SU-DHL-6 (cell line): ENCODE results near the gene CDC42EP5.
A peak's percentile ranks its signal among the peaks of the same experiment; 100 is the strongest.

Experiments
- H2AFZ ChIP-seq: fragments of 200-600 bp; sonication (generic); 2 replicates; pipeline ENCODE4 v1.6.1; 2014; ENCODE audit warnings: low read depth, mild to moderate bottlenecking, moderate library complexity, mixed read lengths, antibody characterized with exemption, low read length; ENCODE audit not compliant: severe bottlenecking
- H3F3A ChIP-seq: fragments of 200-600 bp; shearing (Covaris generic); 2 replicates; pipeline ENCODE4 v1.6.0; 2016; ENCODE audit warnings: antibody characterized with exemption, mild to moderate bottlenecking; ENCODE audit not compliant: insufficient read depth
- H3K27ac ChIP-seq: fragments of 200-600 bp; sonication (generic); 2 replicates; pipeline ENCODE4 v1.5.1; 2016; ENCODE audit warnings: low read depth, mild to moderate bottlenecking, low read length, moderate library complexity, mixed read lengths
- H3K27me3 ChIP-seq: fragments of 200-600 bp; sonication (generic), shearing (Covaris generic); 2 replicates; pipeline ENCODE4 v1.6.0; 2014; ENCODE audit warnings: mild to moderate bottlenecking, low read length
- H3K36me3 ChIP-seq: fragments of 200-600 bp; sonication (generic); 2 replicates; pipeline ENCODE4 v1.6.1; 2014; ENCODE audit warnings: mild to moderate bottlenecking, low read length, mixed read lengths
- H3K4me2 ChIP-seq: fragments of 300-600, 200-600 bp; shearing (Covaris generic), sonication (generic); 2 replicates; pipeline ENCODE4 v1.6.0; 2014; ENCODE audit warnings: low read length, low read depth, mild to moderate bottlenecking; ENCODE audit not compliant: poor library complexity, severe bottlenecking
- H3K4me3 ChIP-seq: fragments of 200-600 bp; sonication (generic); 2 replicates; pipeline ENCODE4 v1.5.1; 2014; ENCODE audit warnings: antibody characterized with exemption, low read length, mild to moderate bottlenecking, mixed read lengths; ENCODE audit not compliant: insufficient read depth, poor library complexity, severe bottlenecking
- H3K79me2 ChIP-seq: fragments of 200-600 bp; sonication (generic); 2 replicates; pipeline ENCODE4 v1.6.1; 2014; ENCODE audit warnings: mild to moderate bottlenecking, low read length, moderate library complexity; ENCODE audit not compliant: insufficient read depth
- H3K9ac ChIP-seq: fragments of 200-600 bp; sonication (generic); 2 replicates; pipeline ENCODE4 v1.7.0; 2014; ENCODE audit warnings: mild to moderate bottlenecking, low read length
- H3K9me2 ChIP-seq: fragments of 200-600 bp; sonication (generic); replicated peaks from 2 replicates; pipeline ENCODE4 v1.6.1; 2014; ENCODE audit warnings: low read length; ENCODE audit not compliant: insufficient read depth
- H3K9me3 ChIP-seq: fragments of 200-600 bp; sonication (generic); 2 replicates; pipeline ENCODE4 v1.6.1; 2014; ENCODE audit warnings: low read length, mixed read lengths; ENCODE audit not compliant: insufficient read depth
- H4K20me1 ChIP-seq: fragments of 200-600 bp; sonication (generic); 2 replicates; pipeline ENCODE4 v1.6.1; 2014; ENCODE audit warnings: low read depth, mild to moderate bottlenecking, antibody characterized with exemption, low read length, moderate library complexity, mixed read lengths
- CTCF ChIP-seq: fragments of 200-600 bp; sonication (generic); IDR thresholded peaks from one replicate; pipeline ENCODE4 v1.5.1; 2017; ENCODE audit warnings: antibody characterized with exemption, mild to moderate bottlenecking, low read length, moderate library complexity; ENCODE audit not compliant: insufficient read depth, poor library complexity, severe bottlenecking
- EZH2phosphoT487 ChIP-seq: fragments of 200-600 bp; sonication (generic), shearing (Covaris generic); conservative IDR thresholded peaks from 2 replicates; pipeline ENCODE4 v1.6.1; 2018; ENCODE audit warnings: mild to moderate bottlenecking, antibody characterized with exemption, low read length, moderate library complexity, mixed read lengths

CDC42EP5 gene

DNA sequence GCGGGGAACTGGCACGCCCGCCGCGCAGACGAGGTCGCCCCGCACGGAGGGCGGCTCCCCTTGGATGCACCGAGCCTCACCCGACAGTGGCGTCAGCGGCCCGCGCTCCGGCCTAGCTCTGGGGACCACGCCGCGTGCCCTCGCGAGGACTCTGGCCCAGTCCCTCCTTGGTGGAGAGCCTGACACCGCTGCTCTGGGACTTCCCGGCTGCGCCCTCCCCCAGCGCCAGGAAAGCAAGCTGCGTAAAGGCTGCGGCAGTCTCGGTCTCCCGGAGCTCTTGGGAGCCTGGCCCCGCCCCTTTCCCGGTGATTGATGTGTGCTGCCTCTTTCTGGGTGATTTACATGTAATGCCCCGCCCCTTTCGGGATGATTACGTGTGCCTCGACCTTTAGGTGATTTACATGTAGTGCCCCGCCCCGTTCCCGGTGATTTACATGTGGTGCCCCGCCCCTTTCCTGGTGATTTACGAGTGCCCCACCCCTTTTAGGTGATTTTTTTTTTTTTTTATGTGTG lies 9.5 kb downstream of the CDC42EP5 start, which contains the start of gene LENG9:
LENG9 (minus strand) TSS at position 248 of the 513 bp plus-strand sequence. CDS start 252 bp downstream, outside the sequence.
- peak within 1 kb of the TSS; percentile 57 for H3K9ac ChIP-seq
- no peaks in the 10 kb centered on the region for H3K9me3 ChIP-seq
- H3K79me2 ChIP-seq, result no peaks in the 10 kb centered on the region
- H3K27me3 ChIP-seq, result no peaks in the 10 kb centered on the region
- peak within 1 kb of the TSS; percentile 90 for H2AFZ ChIP-seq
- no peaks in the 10 kb centered on the region; the same call in 1 of the 2 replicates for H4K20me1 ChIP-seq
- TF ChIP-seq CTCF (no peak), EZH2phosphoT487 (no peak)
- H3K9me2 ChIP-seq, result no peaks in the 10 kb centered on the region
- H3K4me2 ChIP-seq, result peak within 1 kb of the TSS; percentile 77
- H3K4me3 ChIP-seq, result peak within 1 kb of the TSS; percentile 66
- 0 out of 2 replicates have a peak, but pooled peaks cover 3% of the 10 kb centered on the region for H3K36me3 ChIP-seq
- peak within 1 kb of the TSS; percentile 81 for H3K27ac ChIP-seq
- H3F3A ChIP-seq, result peaks cover 24% of the 10 kb centered on the region; the same call in 1 of the 2 replicates

DNA sequence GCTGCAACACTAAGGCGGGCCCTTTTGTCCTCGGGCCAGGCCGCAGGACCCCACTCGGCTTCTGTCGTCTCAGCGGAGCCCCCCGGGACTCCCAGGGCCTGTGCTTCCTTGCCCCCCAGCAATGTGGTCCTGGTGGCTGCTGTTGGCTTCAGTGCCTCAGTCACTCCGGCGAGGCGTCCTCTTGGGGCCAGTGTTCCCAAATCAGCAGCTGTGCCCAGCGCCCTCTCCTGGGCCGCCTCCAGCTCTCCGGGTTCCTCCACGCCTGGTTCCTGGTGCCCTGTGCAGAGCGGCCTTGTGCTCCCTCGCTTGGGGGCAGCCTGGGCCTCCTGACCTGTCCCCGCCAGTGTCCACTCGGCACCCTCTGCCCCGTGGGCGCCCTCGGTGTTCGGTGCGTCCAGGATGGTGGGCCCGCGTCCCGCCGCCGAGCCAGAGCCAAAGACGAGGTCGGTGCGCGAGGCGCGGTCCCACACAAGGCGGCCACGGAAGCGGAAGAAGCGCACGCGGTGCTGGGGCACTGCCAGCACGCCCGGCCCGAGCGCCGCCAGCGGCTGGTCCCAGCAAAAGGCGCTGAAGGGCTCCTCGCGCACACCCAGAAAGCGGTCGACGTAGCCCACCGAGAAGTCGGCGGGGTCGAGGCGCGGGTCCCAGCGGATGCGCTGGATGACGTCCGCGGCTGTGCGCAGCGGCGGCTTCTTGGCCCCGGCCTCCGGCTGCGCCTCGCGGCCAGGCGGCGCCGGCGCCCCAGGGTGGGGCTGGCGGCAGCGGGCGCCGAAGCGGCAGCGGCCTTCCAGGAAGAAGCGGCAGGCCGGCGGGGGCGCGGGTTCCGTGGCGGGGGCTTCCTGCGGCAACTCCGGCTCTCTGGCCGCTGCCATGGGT lies 10.2 kb downstream of the CDC42EP5 start:
- Histone ChIP-seq H3K9ac (peak overlapping the region; percentile 57), H3K27ac (peak overlapping the region; percentile 81), H4K20me1 (no peaks in the 10 kb centered on the region; the same call in 1 of the 2 replicates), H3K36me3 (0 out of 2 replicates have a peak, but pooled peaks cover 5% of the 10 kb centered on the region), H3K4me3 (peak overlapping the region; percentile 48), H2AFZ (peak overlapping the region; percentile 19), H3K9me3 (no peaks in the 10 kb centered on the region), H3K4me2 (peak overlapping the region; percentile 77), H3K9me2 (no peaks in the 10 kb centered on the region), H3K27me3 (no peaks in the 10 kb centered on the region), H3K79me2 (no peaks in the 10 kb centered on the region), H3F3A (peaks cover 24% of the 10 kb centered on the region; the same call in 1 of the 2 replicates)
- no peak for TF ChIP-seq EZH2phosphoT487
- no peak for TF ChIP-seq CTCF

- H3F3A ChIP-seq, result peaks cover 24% of the 10 kb centered on the region; the same call in 1 of the 2 replicates
- no peaks in the 10 kb centered on the region for H3K27me3 ChIP-seq
- 0 out of 2 replicates have a peak, but pooled peaks cover 5% of the 10 kb centered on the region for H3K36me3 ChIP-seq
- H2AFZ ChIP-seq, result no peak overlapping the region
- no peak overlapping the region for H3K4me3 ChIP-seq
- peak overlapping the region; percentile 77 for H3K4me2 ChIP-seq
- H3K9me3 ChIP-seq, result no peaks in the 10 kb centered on the region
- TF ChIP-seq EZH2phosphoT487, result no peak
- TF ChIP-seq CTCF, result no peak
- no peaks in the 10 kb centered on the region for H3K79me2 ChIP-seq
- H3K9ac ChIP-seq, result peak overlapping the region; percentile 57; the same call in 1 of the 2 replicates
- no peaks in the 10 kb centered on the region; the same call in 1 of the 2 replicates for H4K20me1 ChIP-seq
- H3K27ac ChIP-seq, result peak overlapping the region; percentile 81; the same call in 1 of the 2 replicates
- no peaks in the 10 kb centered on the region for H3K9me2 ChIP-seq
Measured at GRCh38 chr19:54462047-54462654, 10.9 kb downstream of the CDC42EP5 start.
